Measurements from ENCODE around the gene SPDYE6.
"Not testable (repeated sequence)": the region's sequence is repeated elsewhere in the genome, so short reads cannot be mapped to it uniquely, and the experiment has no call there.

The SPDYE6 gene, protein sequence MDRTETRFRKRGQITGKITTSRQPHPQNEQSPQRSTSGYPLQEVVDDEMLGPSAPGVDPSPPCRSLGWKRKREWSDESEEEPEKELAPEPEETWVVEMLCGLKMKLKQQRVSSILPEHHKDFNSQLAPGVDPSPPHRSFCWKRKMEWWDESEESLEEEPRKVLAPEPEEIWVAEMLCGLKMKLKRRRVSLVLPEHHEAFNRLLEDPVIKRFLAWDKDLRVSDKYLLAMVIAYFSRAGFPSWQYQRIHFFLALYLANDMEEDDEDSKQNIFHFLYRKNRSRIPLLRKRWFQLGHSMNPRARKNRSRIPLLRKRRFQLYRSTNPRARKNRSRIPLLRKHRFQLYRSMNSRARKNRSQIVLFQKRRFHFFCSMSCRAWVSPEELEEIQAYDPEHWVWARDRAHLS

GRCh38 chr7:102356344-102356743 lies at the start of gene SPDYE6:
Gene SPDYE6 (minus strand): TSS chr7:102356444. CDS start chr7:102356023, 421 bp downstream.
- not testable (repeated sequence) for DNase-seq (ENCODE audit: low read depth in 2 of 2)

DNA sequence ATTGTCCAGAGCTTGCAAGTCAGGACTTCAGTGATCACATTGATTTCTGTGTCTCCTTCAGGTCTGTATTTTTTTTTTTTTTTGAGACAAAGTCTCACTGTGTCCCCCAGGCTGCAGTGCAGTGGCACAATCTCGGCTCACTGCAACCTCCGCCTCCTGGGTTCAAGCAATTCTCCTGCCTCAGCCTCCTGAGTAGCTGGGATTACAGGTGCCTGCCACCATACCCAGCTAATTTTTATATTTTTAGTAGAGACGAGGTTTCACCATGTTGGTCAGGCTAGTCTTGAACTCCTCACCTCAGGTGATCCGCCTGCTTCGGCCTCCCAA lies 48.6 kb upstream of the SPDYE6 start:
- not testable (repeated sequence) for DNase-seq (ENCODE audit: low read depth in 2 of 2)

DNA sequence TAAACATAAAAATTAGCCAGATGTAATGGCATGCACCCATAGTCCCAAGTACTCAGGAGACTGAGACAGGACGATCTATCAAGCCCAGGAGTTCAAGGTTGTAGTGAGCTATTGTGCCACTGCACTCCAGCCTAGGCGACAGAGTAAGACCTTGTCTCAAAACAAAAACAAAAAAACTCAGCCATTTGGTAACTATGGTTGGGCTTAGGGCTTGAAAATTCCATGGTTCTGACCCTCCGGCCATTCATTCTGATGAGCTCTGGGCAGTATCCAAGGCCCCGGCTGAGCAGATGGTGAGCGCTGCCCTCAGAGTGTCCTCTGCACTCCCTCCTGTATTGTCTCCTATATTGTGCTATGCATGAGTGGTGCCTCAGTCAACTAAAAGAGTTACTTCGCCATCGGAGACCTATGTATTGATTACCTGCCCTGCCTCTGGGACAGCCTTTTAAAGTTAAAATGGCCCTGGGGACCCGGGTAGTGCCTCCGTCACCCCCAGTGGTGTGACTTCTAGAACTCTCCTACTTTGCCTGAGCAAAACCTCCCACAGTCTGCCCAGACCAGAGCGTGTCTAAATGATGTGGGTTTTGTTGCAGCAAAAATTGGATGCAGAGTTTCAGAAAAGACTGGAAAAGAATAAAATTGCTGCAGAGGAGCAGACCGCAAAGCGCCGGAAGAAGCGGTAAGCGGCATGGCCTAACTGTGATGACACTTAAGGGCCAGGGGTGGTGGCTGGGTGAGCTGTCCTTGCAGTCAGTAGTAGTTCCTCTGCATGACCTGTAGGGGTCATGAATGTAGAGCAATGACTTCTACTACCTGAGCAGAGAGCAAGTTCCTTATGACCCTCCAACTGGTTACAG lies 48.0 kb upstream of the SPDYE6 start:
- DNase-seq (ENCODE audit: low read depth in 2 of 2) = peak in 1 of 2 donors; percentile 33

- no peak for DNase-seq (ENCODE audit: low read depth in 2 of 2)
These were observed 47.3 kb upstream of the SPDYE6 start for GRCh38 chr7:102403563-102403962.

DNA sequence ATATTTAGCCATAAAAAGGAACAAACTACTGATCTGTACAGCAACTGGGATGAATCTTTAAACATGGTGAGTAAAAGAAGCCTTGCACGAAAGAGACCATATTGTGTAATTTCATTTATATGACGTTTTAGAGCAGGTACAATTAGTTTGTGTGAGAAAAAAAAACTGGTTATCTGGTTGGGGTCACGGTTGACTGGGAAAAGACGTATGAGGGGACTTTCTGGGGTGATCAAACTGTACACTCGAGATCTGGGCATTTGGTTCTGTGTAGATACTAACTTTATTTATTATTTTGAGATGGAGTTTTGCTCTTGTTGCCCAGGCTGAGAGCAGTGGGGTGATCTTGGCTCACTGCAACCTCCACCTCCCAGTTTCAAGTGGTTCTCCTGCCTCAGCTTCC lies 44.1 kb upstream of the SPDYE6 start:
- no peak for DNase-seq (ENCODE audit: low read depth in 2 of 2)

GRCh38 chr7:102398543-102398942 lies 42.3 kb upstream of the SPDYE6 start:
- no peak for DNase-seq (ENCODE audit: low read depth in 2 of 2)

DNA sequence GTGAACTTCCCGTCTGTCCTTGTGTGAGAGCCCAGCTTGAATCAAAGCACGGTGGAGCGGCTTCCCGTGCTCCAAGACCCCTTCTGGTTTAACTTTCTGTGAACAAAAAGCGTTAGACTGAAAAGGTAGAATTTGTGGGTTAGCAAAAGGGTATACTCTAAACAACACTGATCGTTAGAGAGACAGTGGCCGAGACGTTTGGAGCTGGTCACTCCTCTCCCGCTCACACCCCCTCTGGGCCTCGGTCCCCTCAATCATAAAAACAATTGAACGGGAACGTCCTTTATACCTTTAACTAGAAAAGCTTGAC lies 40.4 kb upstream of the SPDYE6 start:
- no peak for DNase-seq (ENCODE audit: low read depth in 2 of 2)

GRCh38 chr7:102395873-102396709 lies 39.8 kb upstream of the SPDYE6 start, which contains the start of gene PRKRIP1:
Gene PRKRIP1 (plus strand): TSS chr7:102396363. CDS start chr7:102396412, 49 bp downstream.
- peak; percentile 74 to 81 for DNase-seq (ENCODE audit: low read depth in 2 of 2)

- no peak for DNase-seq (ENCODE audit: low read depth in 2 of 2)
These were observed 39.3 kb upstream of the SPDYE6 start for GRCh38 chr7:102395592-102395872.

DNA sequence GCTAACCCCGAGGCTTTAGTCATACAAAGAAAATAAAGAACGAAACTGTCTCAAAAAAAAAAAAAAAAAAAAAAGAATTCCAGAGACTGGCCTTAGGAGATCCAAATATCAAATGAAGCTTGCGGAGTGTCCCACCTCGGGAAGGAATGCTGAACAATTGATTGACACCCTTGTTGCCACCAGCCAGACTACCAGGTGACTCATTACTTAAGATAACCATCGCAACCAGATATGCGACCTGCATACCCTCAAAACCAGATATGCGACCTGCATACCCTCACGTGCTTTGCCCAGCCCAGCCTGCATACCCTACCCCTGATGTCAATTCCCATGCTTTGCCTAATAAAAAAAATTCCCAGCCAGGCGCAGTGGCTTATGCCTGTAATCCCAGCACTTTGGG lies 37.2 kb upstream of the SPDYE6 start:
- DNase-seq (ENCODE audit: low read depth in 2 of 2) = no peak

- no peak for DNase-seq (ENCODE audit: low read depth in 2 of 2)
These were observed 36.1 kb upstream of the SPDYE6 start for GRCh38 chr7:102392330-102392729.

GRCh38 chr7:102390697-102391484 lies 34.6 kb upstream of the SPDYE6 start:
- DNase-seq (ENCODE audit: low read depth in 2 of 2) = peak; percentile 38 to 51

- DNase-seq (ENCODE audit: low read depth in 2 of 2) = no peak
These were observed 33.6 kb upstream of the SPDYE6 start for GRCh38 chr7:102389810-102390209.

- DNase-seq (ENCODE audit: low read depth in 2 of 2) = no peak
These were observed 30.8 kb upstream of the SPDYE6 start for GRCh38 chr7:102387064-102387463.

DNA sequence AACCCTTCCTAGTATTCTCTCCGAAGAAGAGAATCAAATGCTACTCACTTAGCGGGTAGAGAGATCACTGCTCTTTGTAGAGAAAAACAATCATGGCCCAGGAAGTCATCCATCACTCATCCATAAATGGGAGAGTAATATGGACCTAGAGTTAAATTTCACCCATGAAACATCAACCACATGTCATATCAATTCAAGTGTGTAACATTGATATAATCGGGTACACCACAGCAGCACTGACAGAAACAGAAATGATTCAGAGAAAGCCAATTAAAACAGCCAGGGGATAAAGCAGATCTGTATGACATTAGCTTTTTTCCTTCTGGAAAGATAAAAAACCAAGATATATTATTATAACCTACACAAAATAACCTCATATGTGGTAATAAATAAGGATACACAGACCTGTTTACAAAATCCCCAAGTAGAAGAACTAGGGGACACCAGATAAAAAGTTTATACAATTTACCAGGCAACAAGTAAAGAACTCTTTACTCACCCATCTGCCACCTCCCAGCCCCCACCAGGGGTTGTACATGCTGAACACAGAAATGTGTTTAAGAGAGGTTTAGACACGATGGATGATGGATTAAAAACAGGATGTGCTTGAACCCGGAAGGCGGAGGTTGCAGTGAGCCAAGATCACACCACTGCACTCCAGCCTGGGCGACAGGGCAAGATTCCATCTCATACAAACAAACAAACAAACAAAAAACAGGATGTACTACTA lies 25.6 kb upstream of the SPDYE6 start:
- not testable (repeated sequence) for DNase-seq (ENCODE audit: low read depth in 2 of 2)

DNA sequence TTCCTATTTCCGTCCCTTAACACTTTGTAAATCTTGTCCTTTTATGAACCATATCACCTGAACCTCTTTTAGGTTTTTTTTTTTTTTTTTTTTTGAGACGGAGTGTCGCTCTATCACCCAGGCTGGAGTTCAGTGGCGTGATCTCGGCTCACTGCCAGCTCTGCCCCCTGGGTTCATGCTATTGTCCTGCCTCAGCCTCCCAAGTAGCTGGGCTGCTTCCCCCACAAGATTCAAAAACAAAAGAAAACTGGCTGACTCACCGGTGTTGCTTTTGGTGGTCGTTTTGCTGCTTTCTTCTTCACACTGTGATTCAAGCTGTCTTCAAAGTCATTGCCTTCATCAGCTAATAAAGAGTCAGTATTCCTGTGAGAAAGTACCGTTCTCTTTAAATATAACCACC lies 24.6 kb upstream of the SPDYE6 start:
- not testable (repeated sequence) for DNase-seq (ENCODE audit: low read depth in 2 of 2)

GRCh38 chr7:102376964-102377466 lies 20.8 kb upstream of the SPDYE6 start:
- DNase-seq (ENCODE audit: low read depth in 2 of 2) = no peak

DNA sequence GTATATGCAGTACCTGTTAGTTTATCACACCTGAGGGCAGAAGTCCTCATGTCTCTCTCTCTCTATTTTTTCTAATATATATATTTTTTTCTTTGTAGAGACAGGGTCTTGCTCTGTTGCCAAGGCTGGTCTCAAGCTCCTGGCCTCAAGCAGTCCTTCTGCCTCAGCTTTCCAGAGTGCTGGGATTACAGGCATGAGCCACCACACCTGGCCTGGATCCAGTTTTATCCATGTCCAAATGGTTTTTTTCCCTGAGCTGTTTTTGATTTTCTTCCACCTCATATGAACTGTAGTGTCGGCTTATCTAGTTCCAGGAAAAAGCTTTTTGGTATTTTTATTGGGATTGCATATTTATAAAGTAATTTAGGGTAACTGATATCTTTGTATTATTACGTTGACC lies 16.6 kb upstream of the SPDYE6 start:
- DNase-seq (ENCODE audit: low read depth in 2 of 2) = not testable (repeated sequence)

- not testable (repeated sequence) for DNase-seq (ENCODE audit: low read depth in 2 of 2)
These were observed 13.8 kb upstream of the SPDYE6 start for GRCh38 chr7:102370038-102370437.

GRCh38 chr7:102365390-102365789 lies 9.1 kb upstream of the SPDYE6 start:
- DNase-seq (ENCODE audit: low read depth in 2 of 2) = not testable (repeated sequence)
